OCI-LY3 (cell line): ENCODE measurements around the gene CTNNA1.

Source experiments
- H2AFZ ChIP-seq: fragments of 200-600, 300-600 bp; shearing (Covaris generic); 2 replicates; pipeline ENCODE4 v1.6.0; 2014; ENCODE audit warnings: antibody characterized with exemption, low read depth, low read length
- H3K27ac ChIP-seq: fragments of 200-600, 300-600 bp; sonication (generic); 2 replicates; pipeline ENCODE4 v1.5.1; 2014; ENCODE audit warnings: mild to moderate bottlenecking, low read length, moderate library complexity, mixed read lengths
- H3K27me3 ChIP-seq: fragments of 200-600, 300-600 bp; sonication (generic); 2 replicates; pipeline ENCODE4 v1.6.1; 2014; ENCODE audit warnings: low read depth, low read length, mixed read lengths
- H3K36me3 ChIP-seq: fragments of 200-600, 300-600 bp; sonication (generic); replicated peaks from 2 replicates; pipeline ENCODE3; 2014; ENCODE audit warnings: low read depth, low read length, mixed read lengths
- H3K4me1 ChIP-seq: fragments of 300-600, 200-600 bp; sonication (generic); 2 replicates; pipeline ENCODE4 v1.6.1; 2014; ENCODE audit warnings: low read length, mixed read lengths
- H3K4me2 ChIP-seq: fragments of 200-600, 300-600 bp; sonication (generic); 2 replicates; pipeline ENCODE4 v1.6.1; 2014; ENCODE audit warnings: low read length, mixed read lengths
- H3K4me3 ChIP-seq: fragments of 300-600, 200-600 bp; sonication (generic); 2 replicates; pipeline ENCODE4 v1.5.1; 2014; ENCODE audit warnings: antibody characterized with exemption, mild to moderate bottlenecking, low read length, moderate library complexity
- H3K79me2 ChIP-seq: fragments of 300-600, 200-600 bp; shearing (Covaris generic); 2 replicates; pipeline ENCODE4 v1.6.1; 2014; ENCODE audit warnings: mild to moderate bottlenecking, low read length, mixed read lengths
- H3K9ac ChIP-seq: fragments of 300-600, 200-600 bp; shearing (Covaris generic); 2 replicates; pipeline ENCODE4 v1.6.0; 2014; ENCODE audit warnings: mild to moderate bottlenecking, low read length, moderate library complexity
- H3K9me3 ChIP-seq: fragments of 200-600, 300-600 bp; shearing (Covaris generic); 2 replicates; pipeline ENCODE4 v1.6.1; 2014; ENCODE audit warnings: low read length, mixed read lengths; ENCODE audit not compliant: insufficient read depth
- H4K20me1 ChIP-seq: fragments of 200-600, 300-600 bp; sonication (generic); 2 replicates; pipeline ENCODE4 v1.6.1; 2016; ENCODE audit warnings: low read length, mixed read lengths; ENCODE audit not compliant: insufficient read depth
- EZH2phosphoT487 ChIP-seq: fragments of 200-600 bp; shearing (Covaris generic); IDR thresholded peaks from 2 replicates; pipeline ENCODE4 v1.6.1; 2018; ENCODE audit warnings: antibody characterized with exemption, mixed run types, low read depth
- TF ChIP-seq, protein P1 (sequence below): fragments of 200-600, 300-600 bp; sonication (generic); IDR thresholded peaks from 2 replicates; pipeline ENCODE4 v1.5.1; 2014; ENCODE audit warnings: antibody characterized with exemption, low read length, low read depth

Gene CTNNA1

DNA sequence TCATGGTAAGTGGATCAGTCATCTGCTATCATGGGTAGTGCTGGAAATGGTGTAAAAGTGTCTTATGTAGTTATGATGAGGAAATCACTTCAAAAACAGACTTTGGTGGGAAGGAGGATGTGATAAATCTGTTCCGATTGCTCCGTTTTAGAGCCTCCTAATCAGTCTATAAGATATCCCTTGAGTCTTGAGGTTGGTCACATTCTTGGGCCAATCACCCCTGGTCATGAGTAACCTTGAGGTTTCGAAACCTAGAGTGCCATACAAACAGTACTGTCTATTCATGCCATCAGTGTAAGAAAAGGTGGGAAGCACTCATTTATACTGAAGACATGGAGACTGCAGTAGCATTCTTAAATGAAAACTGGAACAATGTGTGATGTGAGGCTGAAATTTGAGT lies 76.1 kb downstream of the CTNNA1 start:
- no peak for TF ChIP-seq EZH2phosphoT487
- TF ChIP-seq, protein P1, sequence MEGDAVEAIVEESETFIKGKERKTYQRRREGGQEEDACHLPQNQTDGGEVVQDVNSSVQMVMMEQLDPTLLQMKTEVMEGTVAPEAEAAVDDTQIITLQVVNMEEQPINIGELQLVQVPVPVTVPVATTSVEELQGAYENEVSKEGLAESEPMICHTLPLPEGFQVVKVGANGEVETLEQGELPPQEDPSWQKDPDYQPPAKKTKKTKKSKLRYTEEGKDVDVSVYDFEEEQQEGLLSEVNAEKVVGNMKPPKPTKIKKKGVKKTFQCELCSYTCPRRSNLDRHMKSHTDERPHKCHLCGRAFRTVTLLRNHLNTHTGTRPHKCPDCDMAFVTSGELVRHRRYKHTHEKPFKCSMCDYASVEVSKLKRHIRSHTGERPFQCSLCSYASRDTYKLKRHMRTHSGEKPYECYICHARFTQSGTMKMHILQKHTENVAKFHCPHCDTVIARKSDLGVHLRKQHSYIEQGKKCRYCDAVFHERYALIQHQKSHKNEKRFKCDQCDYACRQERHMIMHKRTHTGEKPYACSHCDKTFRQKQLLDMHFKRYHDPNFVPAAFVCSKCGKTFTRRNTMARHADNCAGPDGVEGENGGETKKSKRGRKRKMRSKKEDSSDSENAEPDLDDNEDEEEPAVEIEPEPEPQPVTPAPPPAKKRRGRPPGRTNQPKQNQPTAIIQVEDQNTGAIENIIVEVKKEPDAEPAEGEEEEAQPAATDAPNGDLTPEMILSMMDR, result no peak
- H3K79me2 ChIP-seq, result no peaks in the 10 kb centered on the region
- H3K4me3 ChIP-seq, result no peak overlapping the region
- no peaks in the 10 kb centered on the region for H3K4me1 ChIP-seq
- H3K27ac ChIP-seq, result no peak overlapping the region
- no peaks in the 10 kb centered on the region for H3K27me3 ChIP-seq
- no peaks in the 10 kb centered on the region for H3K36me3 ChIP-seq
- no peak overlapping the region for H2AFZ ChIP-seq
- no peaks in the 10 kb centered on the region for H3K9me3 ChIP-seq
- H3K9ac ChIP-seq, result no peak overlapping the region
- H3K4me2 ChIP-seq, result no peak overlapping the region
- H4K20me1 ChIP-seq, result no peaks in the 10 kb centered on the region

DNA sequence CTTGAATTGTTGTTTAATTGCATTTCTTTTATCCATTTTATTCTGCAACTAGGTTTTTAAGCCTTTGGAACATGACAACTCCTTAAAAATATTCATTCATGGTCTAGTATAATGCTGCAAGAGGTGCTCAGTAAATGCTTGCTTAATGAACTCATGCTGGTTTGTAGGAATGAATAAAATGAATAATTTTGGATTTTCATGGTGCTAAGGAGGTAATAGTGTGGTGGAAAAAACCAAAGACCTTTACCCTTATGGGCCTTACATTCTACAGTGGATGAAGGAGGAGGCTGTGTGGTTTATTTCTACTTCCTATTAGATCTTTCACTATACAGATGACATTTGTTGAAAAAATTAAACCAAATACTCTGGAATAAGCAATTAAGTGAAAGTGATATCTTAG lies 78.5 kb downstream of the CTNNA1 start:
- H4K20me1 ChIP-seq, result no peaks in the 10 kb centered on the region
- H3K9ac ChIP-seq, result no peak overlapping the region
- no peaks in the 10 kb centered on the region for H3K4me1 ChIP-seq
- H3K79me2 ChIP-seq, result no peaks in the 10 kb centered on the region
- H3K4me3 ChIP-seq, result no peak overlapping the region
- no peaks in the 10 kb centered on the region for H3K36me3 ChIP-seq
- H2AFZ ChIP-seq, result no peak overlapping the region
- no peak overlapping the region for H3K4me2 ChIP-seq
- no peaks in the 10 kb centered on the region for H3K9me3 ChIP-seq
- no peak for TF ChIP-seq EZH2phosphoT487
- TF ChIP-seq, protein P1, result no peak
- no peaks in the 10 kb centered on the region for H3K27me3 ChIP-seq
- H3K27ac ChIP-seq, result no peak overlapping the region

GRCh38 chr5:138832218-138832617 lies 79.0 kb downstream of the CTNNA1 start:
- no peak overlapping the region for H3K4me3 ChIP-seq
- H4K20me1 ChIP-seq, result no peaks in the 10 kb centered on the region
- no peaks in the 10 kb centered on the region for H3K4me1 ChIP-seq
- no peak for TF ChIP-seq EZH2phosphoT487
- H2AFZ ChIP-seq, result no peak overlapping the region
- no peaks in the 10 kb centered on the region for H3K79me2 ChIP-seq
- no peaks in the 10 kb centered on the region for H3K9me3 ChIP-seq
- H3K27ac ChIP-seq, result no peak overlapping the region
- H3K4me2 ChIP-seq, result no peak overlapping the region
- no peak overlapping the region for H3K9ac ChIP-seq
- no peaks in the 10 kb centered on the region for H3K27me3 ChIP-seq
- H3K36me3 ChIP-seq, result no peaks in the 10 kb centered on the region

DNA sequence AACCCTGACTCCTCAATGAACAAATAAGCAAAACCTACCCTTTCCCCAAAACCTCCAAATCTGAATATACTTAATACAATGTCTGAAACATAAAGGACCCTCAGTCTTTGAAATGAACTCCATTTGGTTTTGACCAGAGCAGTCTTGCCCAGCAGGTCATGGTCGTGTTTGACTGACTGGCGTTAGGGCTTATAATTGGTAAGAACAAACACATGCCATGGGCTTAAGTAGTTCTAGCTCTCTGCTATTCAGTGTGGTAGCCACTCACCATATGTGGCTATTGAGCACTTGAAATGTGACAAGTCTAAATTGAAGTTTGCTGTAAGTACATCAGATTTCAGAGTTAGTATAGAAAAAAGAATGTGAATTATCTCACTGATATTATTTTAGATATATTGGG lies 79.9 kb downstream of the CTNNA1 start:
- no peaks in the 10 kb centered on the region for H4K20me1 ChIP-seq
- no peaks in the 10 kb centered on the region for H3K4me1 ChIP-seq
- TF ChIP-seq EZH2phosphoT487, result no peak
- TF ChIP-seq, protein P1, result no peak
- H3K9ac ChIP-seq, result no peak overlapping the region
- no peaks in the 10 kb centered on the region for H3K79me2 ChIP-seq
- H3K27ac ChIP-seq, result no peak overlapping the region
- H3K4me2 ChIP-seq, result no peak overlapping the region
- H3K36me3 ChIP-seq, result no peaks in the 10 kb centered on the region
- no peak overlapping the region for H3K4me3 ChIP-seq
- no peaks in the 10 kb centered on the region for H3K27me3 ChIP-seq
- no peaks in the 10 kb centered on the region for H3K9me3 ChIP-seq
- H2AFZ ChIP-seq, result no peak overlapping the region
